ENCODE measurements around the gene POLR1H.

The POLR1H gene

GRCh38 chr6:30093951-30094661 is 33.0 kb downstream of the POLR1H start:
- no peak for DNase-seq (ENCODE audit: low read depth in 2 of 2)

DNA sequence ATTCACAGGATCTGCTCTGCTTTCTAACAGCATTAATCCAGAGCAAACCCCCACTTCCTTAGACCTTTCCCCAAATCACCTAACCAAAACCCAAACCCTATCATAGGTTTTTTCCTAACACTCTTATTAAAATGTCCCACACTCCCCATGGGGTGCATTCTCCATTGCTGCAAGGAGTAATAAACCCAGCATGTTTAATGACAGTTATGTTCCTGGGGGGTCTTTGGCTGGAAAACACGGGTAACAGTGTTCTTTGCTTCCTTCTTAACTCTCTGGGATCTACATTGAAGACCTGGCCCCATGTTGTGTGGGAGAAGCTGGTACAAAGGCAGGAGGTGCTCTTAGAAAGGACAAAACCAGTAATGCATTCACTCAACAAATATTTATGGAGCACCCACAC is 35.8 kb downstream of the POLR1H start:
- DNase-seq (ENCODE audit: low read depth in 2 of 2) = no peak

DNA sequence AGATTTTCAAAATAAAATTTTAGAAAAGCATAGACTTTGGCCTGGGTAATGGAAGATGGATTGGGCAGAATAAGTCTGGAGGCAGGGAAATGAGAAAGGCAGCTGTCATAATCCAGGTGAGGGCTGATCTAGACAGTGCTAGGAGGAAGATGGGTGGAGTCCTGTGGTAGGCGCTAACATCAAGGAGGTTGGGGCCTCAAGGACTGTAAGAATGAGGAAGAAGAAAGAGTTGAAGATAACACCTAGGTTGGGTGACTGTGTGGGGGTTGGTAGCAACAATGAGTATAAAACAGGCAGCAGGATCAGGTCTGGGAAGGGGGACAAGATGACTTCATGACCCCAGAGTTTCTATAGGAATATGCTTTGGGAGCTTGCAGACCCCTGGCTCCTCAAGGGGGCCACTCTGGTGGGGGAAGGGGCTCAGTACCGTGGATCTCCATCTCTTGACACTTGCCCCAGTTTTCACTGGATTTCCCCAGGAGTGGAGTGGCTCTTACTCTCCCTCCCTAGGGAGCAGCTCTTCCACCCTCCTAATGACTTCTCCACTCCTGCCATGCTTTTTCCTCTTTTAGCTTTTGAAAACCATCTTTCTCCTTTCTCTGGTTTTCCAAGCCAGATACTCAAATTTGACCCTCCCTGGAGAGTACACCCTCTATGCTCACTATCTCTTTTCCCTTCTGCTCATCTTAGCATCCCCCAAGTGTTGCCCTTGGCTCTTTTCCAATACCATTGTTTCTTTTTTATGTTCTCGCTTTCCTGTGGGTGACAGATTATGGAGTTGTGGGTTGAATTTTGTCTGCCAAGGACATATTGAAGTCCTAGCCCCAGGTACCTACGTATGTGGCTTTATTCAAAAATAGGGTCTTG is 37.1 kb downstream of the POLR1H start:
- no peak for DNase-seq (ENCODE audit: low read depth in 2 of 2)

DNA sequence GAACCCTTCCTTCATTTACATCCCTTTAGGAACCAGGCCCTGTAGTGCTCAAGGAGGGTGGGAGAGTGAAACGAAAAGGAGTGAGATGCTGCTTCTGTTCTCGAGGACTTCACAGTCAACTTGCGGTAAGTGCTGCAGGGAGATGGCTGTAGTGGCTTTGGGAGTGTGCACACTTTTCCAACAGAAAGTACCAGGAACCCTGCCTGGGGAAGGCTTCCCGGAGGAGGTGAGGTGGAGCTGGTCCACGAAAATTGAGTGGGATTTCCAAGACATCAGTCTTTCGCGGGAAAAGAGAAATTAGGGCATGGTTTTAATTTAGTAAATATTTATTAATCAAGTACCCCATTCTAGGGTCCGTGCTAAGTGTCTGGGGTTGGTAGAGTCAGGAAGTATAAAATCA is 39.1 kb downstream of the POLR1H start:
- no peak for DNase-seq (ENCODE audit: low read depth in 2 of 2)

GRCh38 chr6:30100585-30101443 is 39.7 kb downstream of the POLR1H start:
- DNase-seq (ENCODE audit: low read depth in 2 of 2) = no peak

DNA sequence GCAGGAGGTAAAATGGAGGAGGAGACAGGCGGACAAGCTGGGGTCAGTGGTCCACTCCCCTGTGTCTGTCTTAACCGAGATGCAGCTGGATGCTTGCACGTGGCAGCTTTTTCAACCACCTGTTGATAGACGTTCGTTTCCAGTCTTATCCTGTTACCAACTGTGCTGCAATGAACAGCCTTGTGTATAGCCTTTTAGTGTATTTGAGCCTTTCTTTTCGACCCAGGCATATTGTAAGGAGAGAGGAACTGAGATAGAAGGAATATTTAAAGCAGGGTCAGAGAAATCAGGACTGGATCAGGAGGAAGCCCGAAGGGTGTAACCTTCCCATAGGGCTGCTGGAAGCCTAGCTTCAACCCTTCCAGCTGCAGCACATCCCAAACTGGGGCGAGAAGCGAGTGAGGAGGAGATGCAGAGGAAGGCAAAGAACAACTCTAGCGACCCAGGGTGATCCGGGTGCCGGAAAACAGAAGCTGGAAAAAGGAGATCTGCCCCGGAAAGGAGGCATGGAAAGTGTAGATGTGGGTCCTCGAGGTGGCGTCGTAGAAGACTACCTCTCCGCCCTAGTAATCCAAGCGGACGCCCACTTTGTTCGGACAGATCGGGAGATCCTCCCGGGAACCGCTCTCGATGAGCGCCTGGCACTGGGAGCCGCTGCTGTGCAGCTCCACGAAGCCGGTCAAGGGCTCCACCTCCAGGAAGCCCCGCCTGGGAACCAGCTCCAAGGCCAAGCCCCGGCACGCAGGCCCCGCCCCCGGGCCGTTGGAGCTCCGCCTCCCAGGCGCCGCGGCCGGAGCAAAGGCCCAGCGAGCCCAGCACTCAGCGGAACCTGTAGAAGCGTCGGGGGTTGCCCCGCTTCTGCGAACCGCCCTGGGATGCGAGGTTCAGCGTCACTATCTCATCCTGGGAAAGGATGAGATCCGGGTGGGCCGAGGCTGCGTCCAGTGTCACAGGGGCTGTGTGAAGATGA is 40.7 kb downstream of the POLR1H start:
- DNase-seq (ENCODE audit: low read depth in 2 of 2) = peak; percentile 14 to 20

DNA sequence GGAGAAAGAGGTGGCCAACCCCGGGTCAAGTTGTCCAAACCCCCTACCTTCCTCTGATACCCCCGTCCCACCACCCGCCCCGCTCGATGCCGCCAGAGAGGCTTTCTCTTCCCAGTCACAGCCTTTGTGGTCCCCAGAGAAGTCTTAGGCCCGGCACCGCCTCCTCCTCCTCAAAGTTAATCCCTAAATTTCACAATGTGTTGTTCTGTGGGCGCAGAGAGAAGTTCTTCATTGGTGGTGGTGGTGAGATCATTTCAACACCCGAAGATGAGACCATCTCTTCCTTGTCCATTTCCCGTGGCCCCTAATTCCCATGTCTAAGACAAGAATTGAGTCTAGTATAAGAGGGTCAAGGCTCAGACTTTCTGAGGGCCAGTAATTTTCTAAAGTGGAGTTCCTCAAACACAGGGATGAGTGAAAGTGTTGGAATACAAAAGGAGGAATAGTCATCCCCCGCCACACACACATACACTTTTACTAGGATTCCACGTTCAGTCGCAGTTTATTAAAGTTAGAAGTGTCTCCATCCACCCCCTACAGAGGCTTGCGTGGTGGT is 41.4 kb downstream of the POLR1H start:
- no peak for DNase-seq (ENCODE audit: low read depth in 2 of 2)

DNA sequence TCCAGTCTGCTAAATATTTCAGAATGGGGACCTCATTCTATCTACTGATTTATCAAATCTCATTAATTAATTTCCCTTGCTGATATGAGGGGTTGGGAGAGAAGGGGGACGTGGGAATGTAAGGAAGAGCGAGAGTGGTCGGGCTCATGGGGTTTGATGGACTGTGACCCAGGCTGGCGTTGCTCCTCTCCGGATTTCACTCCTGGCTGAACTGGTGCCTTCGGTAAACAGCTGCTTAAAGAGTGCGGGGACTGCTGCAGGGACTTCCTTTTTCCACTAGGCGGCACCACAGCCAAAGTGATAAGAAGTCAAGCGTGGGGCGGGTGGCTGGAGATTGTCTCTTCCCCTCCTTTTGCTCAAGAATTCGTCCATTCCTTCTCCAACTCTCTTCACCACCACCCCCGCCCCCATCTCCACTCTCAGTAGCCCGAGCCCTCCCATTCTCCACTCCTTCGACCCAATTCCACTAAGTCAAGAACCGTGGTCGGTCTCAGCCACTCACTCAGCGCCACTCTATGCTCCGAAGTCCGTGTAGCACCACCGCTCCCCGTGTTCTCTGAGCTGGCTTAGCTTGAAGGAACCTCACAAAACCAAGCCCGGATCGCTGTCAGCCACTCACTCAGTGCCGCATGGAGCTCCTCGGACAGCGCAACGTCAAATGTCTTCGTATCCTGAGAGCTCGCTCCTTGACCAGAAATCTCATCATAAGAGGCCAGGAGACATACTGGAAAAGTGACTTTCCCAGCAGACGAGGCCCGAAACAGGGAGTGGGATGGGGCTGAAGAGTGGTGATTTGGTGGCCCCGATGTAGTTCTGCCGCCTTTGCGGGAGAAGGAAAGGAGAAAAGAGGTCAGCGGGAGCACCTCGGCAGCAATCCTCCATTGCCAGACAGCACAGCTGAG is 42.2 kb downstream of the POLR1H start:
- peak; percentile 62 to 65 for DNase-seq (ENCODE audit: low read depth in 2 of 2)

GRCh38 chr6:30103872-30104179 is 42.8 kb downstream of the POLR1H start:
- DNase-seq (ENCODE audit: low read depth in 2 of 2) = no peak

DNA sequence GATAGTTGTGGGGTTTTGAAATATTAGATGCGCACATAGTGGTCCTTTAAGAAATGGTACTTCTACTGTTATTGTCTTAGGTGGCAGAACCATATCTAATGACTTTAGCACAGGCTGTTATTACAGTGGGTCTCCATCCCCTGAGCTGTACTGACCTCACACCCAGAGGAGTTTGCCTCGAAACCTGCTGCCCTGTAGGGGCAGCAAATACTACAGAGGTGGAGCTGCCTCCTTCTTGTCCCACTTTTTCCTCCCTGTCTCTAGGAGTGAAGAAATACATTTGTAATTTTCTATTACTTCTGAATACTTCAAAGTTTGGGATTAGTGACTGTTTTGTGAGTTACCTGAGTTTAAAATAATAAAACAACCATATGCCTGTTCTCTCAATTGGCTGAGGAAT is 43.6 kb downstream of the POLR1H start:
- no peak for DNase-seq (ENCODE audit: low read depth in 2 of 2)

- no peak for DNase-seq (ENCODE audit: low read depth in 2 of 2)
These were observed 50.3 kb downstream of the POLR1H start for GRCh38 chr6:30111266-30111856.

- no peak for DNase-seq (ENCODE audit: low read depth in 2 of 2)
These were observed 51.4 kb downstream of the POLR1H start for GRCh38 chr6:30112402-30112994.

- DNase-seq (ENCODE audit: low read depth in 2 of 2) = no peak
These were observed 52.1 kb downstream of the POLR1H start, which contains the start of gene TRIM31 for GRCh38 chr6:30113003-30113759. Gene TRIM31, minus strand, starts transcription at chr6:30113090. Its CDS starts 285 bp downstream, at chr6:30112805.

DNA sequence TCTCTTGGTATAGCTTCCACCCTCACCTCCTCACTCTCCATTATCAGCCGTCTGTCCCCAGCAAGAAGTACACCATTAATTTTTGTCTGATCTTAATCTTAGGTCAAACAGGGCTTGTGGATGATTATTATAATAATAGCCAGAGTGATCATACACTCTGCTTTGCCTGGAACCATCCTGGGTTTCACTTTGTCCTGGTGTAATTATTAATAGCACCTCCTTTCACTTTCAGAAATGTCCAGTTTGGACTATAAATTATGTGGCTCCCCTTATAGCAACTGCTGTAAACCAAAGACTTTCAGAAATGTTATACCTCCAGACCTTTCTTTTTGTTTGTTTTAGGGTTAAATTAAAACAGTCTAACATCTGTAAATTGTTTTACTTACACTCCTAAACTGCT is 52.8 kb downstream of the POLR1H start:
- DNase-seq (ENCODE audit: low read depth in 2 of 2) = no peak
